ENCODE data around the gene ACTL10.

ACTL10 gene

GRCh38 chr20:33649201-33649681, 17.5 kb upstream of the ACTL10 start:
- DNase-seq (ENCODE audit: low read depth, low spot score): no peak

DNA sequence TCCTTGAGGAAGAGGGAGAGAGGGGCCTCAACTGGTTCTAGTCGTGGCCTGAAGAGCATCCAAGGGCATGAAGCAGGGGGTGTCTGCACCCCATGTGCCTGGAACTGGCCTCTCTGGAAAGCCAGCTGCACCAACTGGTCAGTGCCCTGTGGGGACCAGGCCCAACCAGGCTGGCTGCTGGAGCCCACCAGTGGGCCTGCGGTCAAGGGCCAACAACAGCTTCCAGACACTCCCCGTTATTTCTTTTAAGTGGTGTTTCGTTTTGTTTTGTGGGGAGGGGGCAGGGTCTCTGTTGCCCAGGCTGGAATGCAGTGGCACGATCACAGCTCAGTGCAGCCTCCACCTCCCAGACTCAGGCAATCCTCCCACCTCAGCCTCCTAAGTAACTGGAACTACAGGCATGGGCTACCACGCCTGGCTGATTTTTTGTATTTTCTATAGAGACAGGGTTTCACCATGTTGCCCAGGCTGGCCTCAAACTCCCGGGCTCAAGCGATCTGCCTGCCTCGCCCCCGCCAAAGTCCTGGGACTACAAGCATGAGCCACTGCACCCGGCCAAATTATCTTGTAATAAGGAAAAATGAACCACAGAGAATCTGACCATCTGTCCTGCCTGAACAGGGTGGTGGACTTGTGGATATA, 16.5 kb upstream of the ACTL10 start:
- no peak for DNase-seq (ENCODE audit: low read depth, low spot score)

DNA sequence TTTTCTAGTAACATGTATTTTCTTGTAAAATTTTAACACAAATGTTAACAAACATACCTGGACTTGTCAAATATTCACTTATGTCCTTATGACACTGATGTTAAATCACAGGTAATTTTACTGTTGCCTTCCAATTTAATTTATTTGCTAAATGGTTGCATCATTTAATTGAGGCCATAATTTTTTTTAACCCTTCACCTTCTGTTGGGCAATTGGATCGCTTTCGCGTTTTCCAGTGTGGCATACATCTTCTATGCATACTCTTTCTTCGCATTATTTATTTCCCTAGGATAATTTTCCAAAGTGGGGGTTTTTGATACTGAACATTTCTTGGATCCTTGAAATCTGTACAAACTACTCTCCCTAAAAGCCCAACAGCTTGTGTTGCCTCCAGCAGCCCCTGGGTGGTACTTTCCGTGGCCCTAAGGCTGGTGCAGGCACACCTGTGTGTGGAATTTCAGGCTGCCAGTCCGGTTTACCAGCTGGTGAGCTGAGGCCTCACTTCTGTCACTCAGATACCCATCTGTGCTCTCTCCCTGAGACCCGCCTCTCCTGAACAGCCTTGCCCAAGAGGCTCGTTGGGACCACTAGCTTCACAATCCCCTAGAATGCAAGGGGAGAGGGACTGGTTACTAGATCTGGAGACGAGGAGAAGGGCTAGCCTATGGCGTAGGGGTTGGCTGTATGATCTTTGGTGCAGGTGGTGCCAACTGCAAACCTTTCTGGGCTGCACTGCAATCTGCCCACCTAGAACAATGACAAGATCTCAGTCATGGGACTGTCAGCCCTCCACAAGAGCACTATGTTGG, 15.8 kb upstream of the ACTL10 start:
- no peak for DNase-seq (ENCODE audit: low read depth, low spot score)

- DNase-seq (ENCODE audit: low read depth, low spot score): peak; percentile 53
Observed at GRCh38 chr20:33651562-33652048, 15.1 kb upstream of the ACTL10 start.

DNA sequence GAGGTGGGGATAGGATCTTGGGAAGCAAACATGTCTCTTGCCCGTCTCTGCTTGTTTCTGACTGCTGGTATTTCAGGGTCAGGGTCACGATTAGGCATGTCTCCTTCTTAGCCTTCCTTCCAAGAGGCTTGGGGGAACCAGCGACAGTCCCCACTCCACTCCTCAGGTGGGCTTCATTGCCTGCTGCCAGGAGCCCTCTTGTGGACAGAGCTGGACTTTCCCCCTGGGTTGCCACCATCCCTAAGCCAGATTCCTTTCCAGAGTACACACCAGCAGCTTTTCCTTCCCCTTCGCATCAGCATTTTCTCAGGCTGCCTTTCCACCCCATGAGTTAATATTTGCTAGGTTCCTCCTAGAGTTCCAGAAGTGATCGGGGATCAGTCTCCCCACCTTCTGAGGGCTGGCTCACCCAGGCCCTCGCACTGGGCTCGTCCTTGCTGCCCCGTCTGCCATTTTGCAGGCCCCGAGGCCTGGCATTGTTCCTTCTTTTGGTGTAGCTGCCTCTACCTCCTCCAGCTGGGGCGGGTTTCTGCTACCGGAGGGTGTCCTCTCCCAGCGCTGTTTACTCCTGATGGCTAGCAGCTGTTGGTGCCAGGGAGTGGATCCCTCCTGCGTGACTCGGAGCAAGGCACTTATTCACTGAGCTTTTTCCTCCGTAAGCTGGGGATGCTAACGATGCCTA, 13.4 kb upstream of the ACTL10 start:
- peak; percentile 82 for DNase-seq (ENCODE audit: low read depth, low spot score)

GRCh38 chr20:33653900-33654596, 12.7 kb upstream of the ACTL10 start:
- no peak for DNase-seq (ENCODE audit: low read depth, low spot score)

- no peak for DNase-seq (ENCODE audit: low read depth, low spot score)
Observed at GRCh38 chr20:33654680-33655161, 12.0 kb upstream of the ACTL10 start.

- DNase-seq (ENCODE audit: low read depth, low spot score): no peak
Observed at GRCh38 chr20:33655164-33655563, 11.6 kb upstream of the ACTL10 start.

DNA sequence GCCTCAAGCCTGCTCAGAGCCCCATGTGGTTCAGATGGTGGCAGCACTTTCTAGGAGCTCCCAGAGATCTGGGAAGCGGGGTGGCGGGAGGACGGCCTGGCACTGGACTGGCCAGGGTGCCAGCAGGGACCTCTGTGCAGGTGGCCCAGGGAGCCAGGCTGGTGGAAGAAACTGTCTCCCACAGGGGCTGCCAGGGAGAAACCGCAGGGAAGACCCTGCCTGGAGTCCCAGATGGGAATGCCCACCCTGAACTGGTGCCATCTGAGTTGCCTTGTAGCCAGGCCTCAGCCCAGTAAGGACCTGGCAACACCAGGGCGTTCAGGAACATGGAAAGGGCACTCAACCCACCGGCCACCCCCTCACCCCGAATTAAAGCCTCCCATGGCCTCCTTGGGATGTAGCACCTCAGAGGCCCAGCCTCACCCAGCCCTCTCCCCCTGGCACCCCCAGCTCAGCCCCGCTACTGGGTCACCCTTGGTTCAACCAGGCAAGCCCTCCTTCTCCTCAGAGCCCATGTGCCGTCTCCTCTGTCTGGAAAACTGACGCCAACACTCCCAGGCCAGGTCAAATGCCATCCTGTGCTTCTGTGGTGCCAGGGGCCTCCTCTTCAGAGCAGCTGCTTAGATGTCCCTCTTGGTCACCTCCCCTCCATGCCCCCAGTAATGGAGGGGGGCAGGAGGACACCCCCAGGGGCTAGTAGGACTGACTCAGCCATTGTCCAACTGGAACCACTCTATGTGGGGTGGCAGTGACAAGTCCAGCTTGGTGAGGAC, 10.5 kb upstream of the ACTL10 start:
- DNase-seq (ENCODE audit: low read depth, low spot score): no peak

DNA sequence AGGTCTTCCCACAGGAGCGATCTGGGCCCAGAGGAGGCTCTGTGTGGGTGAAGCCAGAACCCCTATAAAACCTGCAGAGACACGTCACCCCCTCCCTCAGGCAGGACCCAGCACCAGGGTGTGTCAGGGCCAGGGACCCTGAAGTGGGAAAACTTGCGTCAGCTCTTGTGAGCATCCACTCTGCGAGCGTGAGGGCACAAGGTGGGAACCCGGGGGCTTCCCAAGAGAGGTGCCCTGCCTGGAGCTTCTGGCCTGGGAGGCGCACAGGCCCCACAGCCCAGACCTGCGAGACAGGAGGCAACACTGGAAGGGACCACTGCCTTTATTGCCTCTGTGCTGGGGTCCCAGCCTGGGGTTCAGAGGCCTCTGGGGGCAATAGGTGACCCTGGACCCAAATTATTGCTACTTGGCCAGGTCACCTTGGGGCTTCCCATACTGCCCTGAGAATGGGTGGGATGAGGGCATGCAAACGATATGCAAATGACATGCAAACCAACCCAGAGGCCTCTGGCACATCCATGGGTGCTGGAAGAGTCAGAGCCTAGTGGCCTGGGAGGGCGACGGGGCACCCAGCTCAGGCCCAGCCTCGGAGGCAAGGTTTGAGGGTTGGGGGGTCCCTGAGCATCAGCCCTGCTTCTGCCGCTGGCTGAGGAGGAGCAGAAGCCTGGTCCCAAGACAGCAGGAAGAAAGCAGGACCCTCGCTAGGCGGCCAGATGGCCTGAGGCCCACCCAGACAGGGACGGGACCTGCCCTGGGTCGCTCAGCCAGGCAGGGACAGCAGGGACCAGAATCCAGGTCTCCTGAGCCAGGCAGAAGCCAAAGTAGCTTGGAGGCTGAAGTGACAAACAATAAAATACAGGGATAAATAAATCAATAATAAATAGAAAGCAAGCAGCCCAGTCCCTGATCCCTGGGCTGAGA, 9.7 kb upstream of the ACTL10 start:
- no peak for DNase-seq (ENCODE audit: low read depth, low spot score)

DNA sequence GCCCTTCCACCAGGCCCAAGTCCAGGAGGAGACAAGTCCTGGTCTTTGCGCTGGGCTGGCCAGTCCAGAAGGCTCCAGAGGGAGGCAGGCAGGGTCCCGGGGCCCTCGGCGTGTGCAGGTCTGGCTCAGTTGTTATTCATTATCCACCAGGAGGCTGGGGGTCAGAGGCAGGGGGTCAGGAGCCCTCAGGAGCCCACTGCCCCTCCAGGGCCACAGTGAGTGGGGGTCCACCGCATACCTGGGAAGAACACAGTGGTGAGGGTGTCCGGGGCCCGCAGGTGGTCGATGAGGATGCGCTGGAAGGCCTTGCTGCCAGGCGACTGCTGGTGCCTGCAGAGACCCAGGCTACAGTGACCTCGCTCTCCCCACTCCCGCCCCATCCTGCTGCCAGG, 9.0 kb upstream of the ACTL10 start:
- DNase-seq (ENCODE audit: low read depth, low spot score): no peak

DNA sequence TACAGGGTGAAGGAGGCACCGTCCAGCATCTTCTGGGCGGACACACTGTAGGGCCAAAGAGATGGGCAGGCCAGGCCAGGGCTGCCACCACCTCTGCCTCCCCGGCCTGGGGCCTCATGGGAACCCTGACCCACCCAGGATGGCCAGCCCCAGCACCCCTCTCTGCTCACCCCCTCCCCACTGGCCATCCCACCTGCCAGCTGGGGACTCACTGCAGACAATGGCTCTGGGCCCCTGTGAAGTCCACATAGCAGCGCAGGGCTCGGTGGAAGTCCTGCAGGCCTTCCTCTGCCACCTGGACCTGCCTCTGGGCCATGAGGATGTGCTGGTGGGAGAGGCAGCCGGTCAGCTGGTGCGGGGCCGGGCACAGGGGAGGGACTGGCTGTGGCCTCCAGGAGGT, 8.2 kb upstream of the ACTL10 start:
- no peak for DNase-seq (ENCODE audit: low read depth, low spot score)

GRCh38 chr20:33658929-33659328, 7.8 kb upstream of the ACTL10 start:
- DNase-seq (ENCODE audit: low read depth, low spot score): no peak

DNA sequence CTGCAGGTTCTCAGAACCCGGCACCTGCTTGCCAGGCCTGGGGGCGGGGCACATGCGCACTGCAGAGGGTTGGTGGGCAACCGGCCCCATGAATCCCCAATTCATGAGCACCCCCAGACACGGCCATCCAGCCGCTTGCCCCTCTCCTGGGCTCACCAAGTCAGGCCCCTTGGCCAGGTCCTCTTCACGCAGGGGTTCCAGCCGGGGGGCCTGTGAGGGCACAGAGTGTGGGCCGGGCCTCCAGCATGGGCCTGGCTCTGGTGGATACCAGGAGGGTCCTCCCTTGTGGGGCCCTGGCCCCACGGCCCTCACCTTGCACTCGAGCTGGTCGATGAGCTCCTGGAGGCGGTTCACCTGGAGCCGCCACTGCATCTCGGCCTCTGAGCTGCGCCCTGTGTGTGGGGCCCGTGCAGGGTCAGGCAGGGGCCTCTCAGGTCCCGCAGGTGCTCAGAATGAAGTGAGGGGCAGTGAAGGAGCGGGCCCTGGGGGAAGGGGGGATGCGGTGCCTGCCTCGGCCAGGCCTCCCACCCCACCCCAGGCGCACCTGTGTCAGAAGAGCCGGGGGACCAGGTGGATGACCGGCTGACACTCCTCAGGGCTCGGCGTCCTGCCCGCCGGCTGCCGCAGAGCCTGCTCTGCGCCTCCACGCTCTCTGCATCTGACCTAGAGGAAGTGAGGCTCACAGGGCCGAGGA, 7.3 kb upstream of the ACTL10 start:
- DNase-seq (ENCODE audit: low read depth, low spot score): no peak

DNA sequence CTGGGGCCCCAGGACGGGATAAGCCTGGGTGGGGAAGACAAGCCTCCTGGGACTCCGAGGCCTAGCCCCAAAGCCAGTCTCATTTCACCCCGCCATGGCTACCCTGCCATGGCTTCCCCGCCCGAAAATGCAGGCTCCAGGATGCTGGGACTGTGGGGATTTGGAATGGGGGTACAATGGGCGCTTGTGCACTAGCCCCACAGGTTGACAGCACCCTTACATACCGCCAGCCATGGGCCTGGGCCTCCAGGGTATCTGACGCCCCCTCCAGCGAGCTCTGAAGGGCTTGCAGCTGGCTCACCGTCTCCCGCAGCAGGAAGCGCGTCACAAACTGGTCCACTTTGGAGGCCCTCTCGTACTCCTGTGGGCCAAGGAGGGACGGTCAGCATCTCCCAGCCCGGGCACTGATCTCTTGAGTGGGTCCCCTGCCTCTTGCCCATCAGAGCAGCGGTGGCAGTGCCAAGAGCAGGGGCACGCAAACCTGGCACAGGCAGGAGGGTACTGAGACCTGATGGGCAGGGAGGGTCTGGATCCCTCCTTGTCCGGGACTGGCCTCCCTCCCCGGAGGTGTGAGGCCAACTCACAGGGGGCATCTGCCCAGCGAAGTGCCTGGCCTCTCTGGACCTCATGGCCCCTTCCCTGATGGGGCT, 6.6 kb upstream of the ACTL10 start:
- no peak for DNase-seq (ENCODE audit: low read depth, low spot score)

GRCh38 chr20:33660685-33661058, 6.1 kb upstream of the ACTL10 start:
- no peak for DNase-seq (ENCODE audit: low read depth, low spot score)

- no peak for DNase-seq (ENCODE audit: low read depth, low spot score)
Observed at GRCh38 chr20:33662172-33662571, 4.6 kb upstream of the ACTL10 start, which contains the start of gene C20orf144. Gene C20orf144, plus strand, starts transcription at chr20:33662327. Its CDS starts 19 bp downstream, at chr20:33662346.

Measured in astrocyte of the hippocampus (primary cell).